GM21717 (cell line): ENCODE results near the gene DCLK2.

Source experiments
- ATAC-seq: cut with Tn5 transposase; IDR thresholded peaks from one replicate; pipeline ENCODE4 v1.9.1; 2021; ENCODE audit warnings: mild to moderate bottlenecking, moderate library complexity; ENCODE audit not compliant: unreplicated experiment

DCLK2 gene

DNA sequence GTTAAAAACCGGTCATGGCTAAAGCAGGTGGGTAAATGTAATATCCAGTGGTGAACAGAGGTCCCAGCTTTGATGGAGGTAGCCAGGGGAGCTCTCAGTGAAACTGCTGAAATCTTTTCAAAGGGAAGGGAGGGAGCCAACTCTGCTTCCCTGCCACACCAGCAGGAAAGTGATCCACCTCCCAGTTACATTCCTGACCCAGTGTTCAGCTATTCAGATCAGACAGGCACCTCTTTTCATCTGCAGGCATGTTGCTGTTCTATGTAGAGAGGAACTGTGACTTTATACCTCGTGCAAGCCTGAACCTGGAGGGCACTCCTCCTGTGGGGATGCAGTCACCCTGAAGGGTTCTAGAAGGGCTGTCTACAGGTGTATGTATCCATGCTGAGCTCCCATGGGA lies 37.6 kb downstream of the DCLK2 start:
- ATAC-seq: no peak

- ATAC-seq: no peak
Measured at GRCh38 chr4:150116506-150116905, 38.3 kb downstream of the DCLK2 start.

- ATAC-seq: no peak
Measured at GRCh38 chr4:150117094-150117493, 38.8 kb downstream of the DCLK2 start.

- no peak for ATAC-seq
Measured at GRCh38 chr4:150117629-150118028, 39.4 kb downstream of the DCLK2 start.

DNA sequence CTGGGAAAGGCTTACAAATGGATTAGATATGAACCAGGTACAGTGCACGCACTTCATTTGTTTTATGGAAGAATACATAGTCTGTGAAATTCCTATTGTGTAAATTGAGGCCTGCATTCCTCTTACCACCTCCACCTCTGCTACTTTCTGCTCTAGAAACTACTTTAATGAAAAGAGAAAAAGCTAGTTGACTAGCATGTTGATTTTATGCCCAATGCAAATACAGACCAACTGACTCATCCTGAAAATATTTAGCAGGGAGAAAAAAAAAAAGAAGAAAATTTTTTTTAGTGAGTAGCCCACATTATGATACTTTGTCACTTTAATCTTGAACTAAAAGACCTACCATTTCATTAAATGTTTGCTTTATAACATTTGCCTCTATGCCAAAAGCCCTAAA lies 41.2 kb downstream of the DCLK2 start:
- ATAC-seq: no peak

DNA sequence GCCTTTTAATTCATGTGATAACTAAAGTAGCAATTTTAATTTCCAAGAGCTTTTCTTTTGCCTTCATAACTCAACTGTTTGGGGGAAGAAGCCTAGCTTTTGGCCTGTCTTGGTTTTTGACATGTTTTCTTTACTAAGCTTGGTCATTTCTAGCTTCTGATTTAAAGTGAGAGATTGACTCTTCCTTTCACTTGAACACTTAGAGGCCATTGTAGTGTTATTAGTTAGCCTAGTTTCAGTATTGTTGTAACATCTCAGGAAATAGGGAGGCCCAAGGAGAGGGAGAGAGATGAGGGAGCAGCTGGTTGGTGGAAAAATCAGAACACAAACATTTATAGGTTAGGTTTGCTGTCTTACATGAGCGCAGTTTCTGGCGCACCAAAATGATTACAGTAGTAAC lies 44.8 kb downstream of the DCLK2 start:
- ATAC-seq: no peak

- ATAC-seq: no peak
Measured at GRCh38 chr4:150123796-150124677, 45.8 kb downstream of the DCLK2 start.

DNA sequence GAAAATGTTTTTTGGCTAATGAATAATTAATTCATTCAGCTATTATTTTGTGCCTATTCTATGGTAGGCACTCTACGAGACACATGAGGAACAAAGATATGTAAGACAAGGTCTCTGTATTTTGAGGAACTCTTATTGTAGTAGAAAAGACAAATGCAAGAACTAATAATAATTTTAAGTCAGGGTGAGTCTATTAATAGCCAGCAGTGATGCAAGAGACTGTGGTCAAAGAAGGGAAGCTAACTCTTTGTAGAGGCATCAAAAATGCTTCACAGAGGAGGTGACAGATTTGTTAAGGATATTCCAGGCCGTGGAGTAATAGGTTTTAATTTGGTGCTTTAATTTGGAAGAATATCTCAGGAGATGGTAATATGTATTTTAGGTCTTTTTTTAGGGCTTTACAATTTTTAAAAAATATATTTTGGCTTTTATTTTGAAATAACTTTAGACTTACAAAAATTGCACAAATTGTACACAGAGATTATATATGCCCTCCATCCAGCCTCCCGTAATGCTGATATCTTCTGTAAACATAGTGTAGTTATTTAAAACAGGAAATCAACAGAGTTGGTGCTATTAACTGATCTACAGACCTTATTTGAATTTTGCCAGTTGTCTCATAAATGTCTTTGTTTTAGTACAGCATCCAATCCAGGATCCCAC lies 48.1 kb downstream of the DCLK2 start:
- ATAC-seq: peak; percentile 9

- peak; percentile 65 for ATAC-seq
Measured at GRCh38 chr4:150126864-150127203, 48.6 kb downstream of the DCLK2 start.

GRCh38 chr4:150127757-150128156 lies 49.5 kb downstream of the DCLK2 start:
- no peak for ATAC-seq

- ATAC-seq: no peak
Measured at GRCh38 chr4:150130933-150131332, 52.7 kb downstream of the DCLK2 start.

DNA sequence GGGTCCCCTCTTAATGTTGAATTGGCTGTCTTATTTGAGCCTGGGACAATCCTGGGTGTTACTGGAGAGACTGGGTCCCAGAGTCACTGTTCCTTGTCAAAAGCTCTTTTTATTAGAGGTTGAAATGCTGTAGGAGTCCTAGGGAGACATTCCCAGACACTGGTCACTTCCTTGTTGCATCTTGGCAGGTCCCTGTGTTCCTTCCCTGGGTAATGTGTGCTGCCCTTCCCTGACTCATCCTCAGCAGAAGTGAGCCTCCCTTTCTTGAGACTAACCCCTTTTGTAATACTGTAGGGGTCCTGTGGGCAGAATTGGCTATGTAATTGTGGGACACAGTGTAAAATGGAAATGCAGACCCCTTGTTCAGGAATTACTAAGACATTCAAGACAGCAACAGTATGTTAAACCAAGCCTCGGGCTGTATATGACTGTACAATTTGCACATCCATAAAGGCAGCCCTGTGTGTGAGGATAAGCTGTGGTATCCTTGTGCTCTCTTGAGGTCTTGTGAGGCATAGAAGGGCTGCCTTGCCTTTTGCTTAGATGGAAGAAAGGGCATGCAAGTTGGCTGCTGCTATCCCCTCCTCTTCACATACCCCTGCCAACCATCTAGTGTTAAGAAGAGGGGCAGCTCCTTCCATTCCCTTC lies 53.5 kb downstream of the DCLK2 start:
- no peak for ATAC-seq

- ATAC-seq: no peak
Measured at GRCh38 chr4:150133605-150134004, 55.4 kb downstream of the DCLK2 start.

GRCh38 chr4:150135134-150135772 lies 57.0 kb downstream of the DCLK2 start:
- ATAC-seq: no peak

DNA sequence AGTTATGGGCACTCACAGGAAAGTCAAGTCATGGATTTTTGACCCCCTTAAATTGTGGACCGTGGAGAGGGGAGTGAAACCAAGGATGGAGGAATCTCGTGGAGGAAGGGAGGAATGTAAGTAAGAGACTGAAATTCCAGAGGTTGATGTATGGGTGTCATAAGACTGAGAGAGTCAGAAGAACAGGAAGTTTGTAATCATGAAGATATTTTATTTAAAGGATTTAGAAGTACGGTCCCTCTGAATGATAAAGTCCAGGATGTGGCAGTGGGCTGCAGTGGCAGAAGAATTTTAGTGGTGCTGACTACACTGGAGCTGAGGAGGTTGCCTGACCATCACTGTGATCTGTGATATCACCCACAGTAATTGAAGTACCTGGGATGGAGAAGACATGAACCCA lies 57.8 kb downstream of the DCLK2 start:
- ATAC-seq: no peak

- ATAC-seq: no peak
Measured at GRCh38 chr4:150136481-150136880, 58.2 kb downstream of the DCLK2 start.

GRCh38 chr4:150139297-150139865 lies 61.1 kb downstream of the DCLK2 start:
- ATAC-seq: no peak

- no peak for ATAC-seq
Measured at GRCh38 chr4:150140774-150141400, 62.6 kb downstream of the DCLK2 start.

- no peak for ATAC-seq
Measured at GRCh38 chr4:150141756-150142155, 63.5 kb downstream of the DCLK2 start.

- ATAC-seq: no peak
Measured at GRCh38 chr4:150142831-150143230, 64.6 kb downstream of the DCLK2 start.
